Hematopoietic multipotent progenitor cell treated with erythropoietin and hydrocortisone succinate and interleukin-3 and kit ligand, for 15 days (in vitro differentiated cells): Measurements from ENCODE around the gene JAM3.

ENCODE experiments used
- DNase-seq: peaks from one replicate; pipeline ENCODE4 v3.0.0-alpha.2; 2015; ENCODE audit warnings: low spot score

The JAM3 gene

GRCh38 chr11:134068829-134069425 lies at the start of gene JAM3:
Gene JAM3, plus strand, starts transcription at chr11:134069072. Its CDS starts 12 bp downstream, at chr11:134069084.
- no peak for DNase-seq

DNA sequence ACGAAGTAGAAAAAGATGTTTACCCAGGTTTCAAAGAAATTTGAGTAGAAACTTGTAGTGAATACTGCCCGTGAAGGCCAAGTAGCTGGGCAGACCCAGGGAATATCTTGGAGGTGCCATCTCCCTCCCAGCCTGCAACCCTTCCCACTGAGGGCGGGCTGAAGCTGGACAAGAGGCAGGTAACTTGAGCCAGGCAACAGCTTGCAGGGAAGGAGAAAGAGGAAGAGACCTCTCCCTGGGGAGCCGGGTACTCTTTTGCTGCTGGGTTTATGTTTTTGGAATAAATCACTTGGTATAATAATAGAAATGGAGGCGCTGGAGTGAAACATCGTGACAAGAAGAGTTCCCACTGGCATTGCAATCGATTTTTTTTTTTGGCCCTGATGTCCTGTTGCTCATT lies 49.4 kb upstream of the JAM3 start:
- DNase-seq = no peak

- DNase-seq = no peak
These were observed 48.3 kb upstream of the JAM3 start for GRCh38 chr11:134020598-134020997.

GRCh38 chr11:134021326-134021725 lies 47.5 kb upstream of the JAM3 start:
- no peak for DNase-seq

DNA sequence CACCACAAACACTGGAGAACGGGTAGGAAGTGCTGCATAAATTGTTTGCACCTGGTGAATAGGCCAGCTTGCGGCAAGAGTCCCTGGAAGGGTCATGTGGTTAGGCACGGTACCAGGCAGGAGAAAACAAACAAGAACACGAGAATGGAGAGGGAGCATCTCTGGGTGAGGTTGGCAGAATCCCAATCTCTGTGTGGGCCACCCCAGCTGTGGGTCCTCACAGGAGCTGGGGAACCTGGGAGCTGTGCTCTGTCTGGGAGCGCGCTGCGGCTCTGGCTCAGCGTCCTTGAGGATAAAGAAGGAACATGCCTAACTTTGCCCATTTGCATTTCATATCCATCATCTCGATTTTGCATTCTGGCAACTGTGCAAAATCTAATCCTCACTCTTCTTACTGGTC lies 46.1 kb upstream of the JAM3 start:
- no peak for DNase-seq

GRCh38 chr11:134024420-134025081 lies 44.3 kb upstream of the JAM3 start:
- DNase-seq = no peak

- DNase-seq = no peak
These were observed 43.8 kb upstream of the JAM3 start for GRCh38 chr11:134025082-134025429.

GRCh38 chr11:134026655-134027343 lies 42.1 kb upstream of the JAM3 start:
- no peak for DNase-seq

DNA sequence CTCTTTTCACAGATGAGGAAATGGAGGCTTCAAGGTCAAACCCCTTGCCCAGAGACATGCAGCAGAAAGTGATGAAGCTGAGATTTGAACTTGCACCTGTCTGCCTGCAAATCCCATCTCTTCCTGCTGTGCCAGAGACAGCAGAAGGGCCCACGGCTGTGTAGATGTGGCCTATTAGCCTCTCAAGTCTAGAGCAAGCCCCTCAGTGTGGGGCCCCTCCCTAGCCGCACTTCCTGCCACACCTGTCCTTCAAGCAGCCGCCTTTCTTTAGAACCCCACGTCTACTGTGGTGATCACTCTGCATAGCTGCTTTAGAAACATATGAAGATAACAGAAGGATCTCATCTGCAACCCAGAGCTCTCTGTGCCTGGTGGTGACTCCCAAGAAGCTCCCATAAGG lies 41.2 kb upstream of the JAM3 start:
- DNase-seq = no peak

DNA sequence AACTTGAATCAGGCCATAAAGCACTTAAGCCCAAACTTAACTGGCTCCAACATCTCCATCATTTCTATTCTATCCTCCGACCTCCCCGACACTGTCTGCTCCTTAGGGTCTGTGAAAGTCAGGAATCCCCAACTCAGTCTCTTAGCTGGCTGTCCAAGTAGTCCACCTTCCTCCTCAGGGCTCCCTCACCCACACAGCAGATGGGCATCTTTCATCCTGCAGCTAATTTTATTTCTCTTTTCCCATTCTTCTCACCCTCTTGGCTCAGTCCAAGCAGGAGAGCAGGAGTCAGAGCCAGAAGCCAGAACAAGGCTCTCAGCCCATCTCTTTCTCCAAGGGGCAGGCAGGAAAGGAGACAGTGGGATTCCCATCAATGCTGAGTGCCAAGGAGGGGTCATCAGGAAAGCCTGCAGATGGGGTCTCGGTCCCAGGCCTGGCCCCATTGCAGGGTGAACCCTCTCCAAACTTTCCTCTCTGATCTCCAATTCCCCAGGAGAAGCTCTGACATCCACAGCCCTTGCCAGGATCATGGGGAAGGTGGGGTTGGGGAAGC lies 40.4 kb upstream of the JAM3 start:
- DNase-seq = no peak

- DNase-seq = no peak
These were observed 38.0 kb upstream of the JAM3 start for GRCh38 chr11:134030853-134031252.

DNA sequence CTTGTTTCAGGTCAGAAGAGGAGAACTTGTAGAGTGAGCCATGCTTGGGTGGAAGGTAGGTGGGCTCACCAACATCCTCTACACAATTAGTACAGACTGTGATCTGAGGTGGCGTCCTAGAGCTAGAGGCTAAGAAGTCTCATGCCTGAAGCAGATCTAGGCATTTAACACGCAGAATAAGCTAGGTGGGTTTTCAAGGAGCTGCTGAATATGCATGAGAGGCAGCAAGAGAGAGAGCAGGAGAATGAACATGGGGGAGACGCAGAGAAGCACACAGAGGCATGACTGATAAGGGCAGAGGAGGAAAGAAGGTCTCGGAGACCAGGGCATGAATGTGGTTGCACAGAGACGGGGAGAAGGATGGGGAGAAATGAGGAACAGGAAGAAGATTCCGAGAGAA lies 36.8 kb upstream of the JAM3 start:
- DNase-seq = no peak

GRCh38 chr11:134032501-134033091 lies 36.3 kb upstream of the JAM3 start:
- DNase-seq = no peak

DNA sequence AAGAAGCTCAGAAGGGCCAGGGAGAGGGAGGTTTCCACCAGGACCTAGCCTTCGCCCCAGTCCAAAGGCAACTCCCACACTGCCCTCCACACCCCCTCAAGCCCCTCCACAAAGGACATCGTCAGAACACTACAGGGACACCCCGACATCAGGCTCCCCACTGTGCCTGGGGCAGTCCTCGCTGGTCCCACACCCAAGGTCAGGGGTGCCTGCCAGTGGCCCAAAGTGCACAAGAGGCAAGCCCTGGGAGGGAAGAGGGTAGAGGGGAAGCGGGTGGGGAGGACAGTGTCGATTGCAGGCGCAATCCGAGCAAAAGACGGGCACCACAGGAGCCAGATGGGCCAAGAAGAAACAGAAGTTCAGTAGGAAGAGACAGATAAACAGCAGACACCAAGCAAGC lies 35.6 kb upstream of the JAM3 start:
- no peak for DNase-seq

DNA sequence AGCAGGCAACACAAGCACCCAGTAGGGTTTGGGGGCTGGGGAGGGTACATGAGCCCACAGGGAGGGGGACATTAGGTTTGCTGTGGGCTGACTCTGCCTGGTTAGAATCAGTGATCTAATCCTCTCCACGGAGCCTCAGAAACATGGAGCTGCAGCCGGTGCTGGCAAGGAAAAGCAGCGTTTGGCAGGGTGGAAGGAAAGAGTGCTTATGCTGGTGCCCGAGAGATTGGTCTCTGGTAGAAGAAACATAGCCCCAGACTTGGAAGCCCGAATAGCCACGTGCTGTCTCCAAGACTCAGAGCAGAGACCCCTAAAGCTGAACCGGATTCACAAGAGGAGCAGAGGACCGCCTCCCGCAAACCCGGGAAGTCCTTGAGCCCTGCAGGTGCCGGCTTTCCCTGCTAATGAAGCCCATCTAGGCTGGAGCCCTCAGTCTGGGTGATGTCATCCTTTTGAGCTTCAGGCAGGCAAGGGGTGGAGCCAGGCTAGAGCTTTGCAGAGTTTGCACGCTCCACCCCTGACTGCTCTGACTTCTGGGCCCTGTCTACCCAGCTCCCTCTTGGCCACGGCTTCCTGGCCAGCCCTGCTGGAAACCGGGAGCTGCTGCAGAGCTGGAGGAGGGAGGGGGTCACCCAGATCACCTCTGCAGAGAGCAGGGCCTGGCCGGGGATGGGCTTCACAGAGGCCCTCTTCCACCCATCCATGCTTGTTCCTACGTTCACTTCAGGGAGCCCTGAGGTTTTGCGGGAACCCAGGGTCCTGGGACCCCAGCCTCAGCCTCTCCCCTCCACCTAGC lies 35.0 kb upstream of the JAM3 start:
- no peak for DNase-seq

DNA sequence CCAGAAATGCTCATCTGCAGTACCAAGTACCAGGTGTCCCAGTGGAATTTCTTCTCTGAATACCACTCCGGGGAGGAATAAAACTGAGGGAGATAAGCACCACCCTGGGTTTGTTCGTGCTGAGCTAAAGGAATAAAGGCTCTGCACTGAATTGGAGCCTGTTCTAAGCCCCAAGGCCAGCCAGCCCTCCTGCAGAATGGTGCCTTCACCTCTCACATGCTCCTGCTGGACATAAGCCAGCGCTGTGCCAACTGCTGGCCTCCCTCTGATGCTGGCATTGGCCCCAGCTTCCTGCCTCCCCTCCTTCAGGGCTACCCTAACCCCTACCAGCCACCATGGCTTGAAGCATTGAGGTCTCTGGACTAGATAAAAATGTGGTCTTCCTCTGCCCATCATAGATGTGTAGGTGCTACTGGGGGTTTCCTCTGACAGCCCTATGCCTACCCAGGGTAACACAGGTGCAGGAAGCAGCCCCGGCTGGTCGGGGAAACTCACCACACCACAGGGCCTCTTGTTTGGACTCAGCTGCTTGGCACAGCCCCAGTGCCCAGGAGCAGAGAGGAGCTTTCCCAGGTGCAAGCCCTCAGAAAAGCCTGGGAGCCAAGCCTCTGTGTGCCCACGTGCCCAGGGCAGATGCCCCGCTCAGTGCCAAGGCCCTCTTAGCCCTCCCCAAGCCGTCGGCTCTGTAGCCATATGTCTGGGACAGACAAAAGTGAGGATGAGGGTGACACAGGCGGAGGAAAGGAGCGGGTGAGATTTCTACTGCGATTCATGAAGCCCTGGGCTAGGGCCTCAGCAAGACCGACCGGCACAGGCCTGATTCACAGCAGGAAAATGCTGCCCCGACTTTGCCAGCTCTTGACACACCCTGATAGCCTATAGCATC lies 34.1 kb upstream of the JAM3 start:
- DNase-seq = no peak

- DNase-seq = no peak
These were observed 32.3 kb upstream of the JAM3 start for GRCh38 chr11:134036492-134037045.

DNA sequence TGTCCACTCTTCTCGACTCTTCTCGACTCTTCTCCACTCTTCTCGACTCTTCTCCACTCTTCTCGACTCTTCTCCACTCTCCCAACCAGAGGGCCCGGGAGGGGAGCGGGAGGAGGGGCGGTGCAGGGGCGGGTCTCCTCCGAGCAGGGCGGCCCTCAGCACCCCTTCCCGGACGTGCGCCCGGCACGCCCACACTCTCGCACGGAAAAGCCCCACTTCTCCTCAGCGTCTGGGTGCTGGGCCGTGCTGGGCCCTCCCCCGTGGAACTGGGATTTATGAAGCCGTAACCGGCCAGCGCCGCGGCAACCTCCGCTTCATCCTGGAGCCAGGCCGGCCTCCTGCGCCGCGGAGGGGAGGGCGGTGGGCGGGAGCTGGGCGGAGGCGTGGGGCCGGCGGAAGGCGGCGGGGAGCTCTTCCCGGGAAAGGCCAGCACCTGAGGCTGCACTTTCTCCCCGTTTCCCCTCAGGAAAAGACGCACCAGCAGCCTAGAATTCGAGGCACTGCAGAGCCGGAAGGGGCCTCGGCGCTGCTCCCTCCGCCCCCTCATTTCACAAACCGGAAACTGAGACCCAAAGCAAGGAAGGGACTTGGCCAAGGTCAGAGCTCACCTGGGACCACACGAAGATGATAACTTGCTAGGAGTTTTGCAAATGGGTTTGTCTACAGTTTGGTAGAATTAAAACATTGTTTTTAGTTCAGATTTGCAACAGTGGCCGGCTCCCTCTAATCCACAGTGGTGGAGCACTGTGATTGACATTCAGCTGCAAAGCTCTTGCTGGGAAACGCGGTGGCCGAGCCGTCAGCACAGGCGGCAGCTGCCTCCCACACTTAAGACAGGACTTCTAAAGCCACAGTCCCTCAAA lies 31.6 kb upstream of the JAM3 start:
- DNase-seq = no peak

- no peak for DNase-seq
These were observed 29.9 kb upstream of the JAM3 start for GRCh38 chr11:134038897-134039470.
